HUES48 (cell line): ENCODE results near the gene RIN2.
"Not testable (repeated sequence)": the region's sequence is repeated elsewhere in the genome, so short reads cannot be mapped to it uniquely, and the experiment has no call there.

ENCODE experiments used
- H3K27ac ChIP-seq: one replicate; pipeline ENCODE4 v1.7.0; 2013; ENCODE audit warnings: low read depth, low read length, inconsistent platforms
- H3K27me3 ChIP-seq: 2 replicates; pipeline ENCODE4 v1.6.1; 2013; ENCODE audit warnings: mild to moderate bottlenecking, low read length; ENCODE audit not compliant: control insufficient read depth, insufficient read depth
- H3K36me3 ChIP-seq: 2 replicates; pipeline ENCODE4 v1.6.1; 2013; ENCODE audit warnings: low read length; ENCODE audit not compliant: control insufficient read depth, insufficient read depth
- H3K4me1 ChIP-seq: 2 replicates; pipeline ENCODE4 v1.6.1; 2013; ENCODE audit warnings: mild to moderate bottlenecking, low read length; ENCODE audit not compliant: control insufficient read depth, insufficient read depth
- H3K4me3 ChIP-seq: 2 replicates; pipeline ENCODE4 v1.5.1; 2013; ENCODE audit warnings: mild to moderate bottlenecking, low read depth, low read length
- H3K9ac ChIP-seq: 2 replicates; pipeline ENCODE4 v1.6.1; 2013; ENCODE audit warnings: mild to moderate bottlenecking, low read depth, low read length, moderate library complexity
- H3K9me3 ChIP-seq: 2 replicates; pipeline ENCODE4 v1.6.1; 2013; ENCODE audit warnings: low read length; ENCODE audit not compliant: control insufficient read depth, insufficient read depth

The RIN2 gene

DNA sequence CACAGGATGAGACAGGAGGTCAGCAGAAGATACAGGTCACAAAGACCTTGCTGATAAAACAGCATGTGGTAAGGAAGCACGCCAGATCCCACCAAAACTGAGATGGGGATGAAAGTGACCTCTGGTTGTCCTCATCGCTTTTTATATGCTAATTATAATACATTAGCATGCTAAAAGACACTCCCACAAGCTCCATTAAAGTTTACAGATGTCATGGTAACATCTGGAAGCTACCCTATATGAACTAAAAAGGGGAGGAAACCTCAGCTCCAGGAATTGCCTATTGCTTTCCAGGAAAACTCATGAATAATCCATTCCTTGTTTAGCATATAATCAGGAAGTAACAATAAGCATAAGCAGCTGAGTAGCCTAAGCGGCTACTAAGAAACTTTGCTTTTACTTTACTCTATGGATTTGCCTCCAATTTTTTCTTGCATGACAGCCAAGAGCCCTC lies 8.4 kb upstream of the RIN2 start:
- peaks cover 6% of the 10 kb centered on the region; the same call in 1 of the 2 replicates for H3K27me3 ChIP-seq
- no peak overlapping the region for H3K27ac ChIP-seq
- H3K9ac ChIP-seq: no peak overlapping the region

GRCh38 chr20:19750101-19750606 lies 7.9 kb upstream of the RIN2 start:
- 0 out of 2 replicates have a peak, but pooled peaks cover 6% of the 10 kb centered on the region for H3K9me3 ChIP-seq
- H3K4me3 ChIP-seq: no peak overlapping the region
- H3K36me3 ChIP-seq: no peaks in the 10 kb centered on the region
- H3K27me3 ChIP-seq: peaks cover 6% of the 10 kb centered on the region; the same call in 1 of the 2 replicates
- H3K9ac ChIP-seq: no peak overlapping the region
- peaks cover 3% of the 10 kb centered on the region for H3K4me1 ChIP-seq
- no peak overlapping the region for H3K27ac ChIP-seq

More for the DNA sequence above, 8.4 kb upstream of the RIN2 start:
- Histone ChIP-seq H3K4me1 (peaks cover 3% of the 10 kb centered on the region), H3K9me3 (0 out of 2 replicates have a peak, but pooled peaks cover 6% of the 10 kb centered on the region), H3K36me3 (no peaks in the 10 kb centered on the region), H3K4me3 (no peak overlapping the region)

DNA sequence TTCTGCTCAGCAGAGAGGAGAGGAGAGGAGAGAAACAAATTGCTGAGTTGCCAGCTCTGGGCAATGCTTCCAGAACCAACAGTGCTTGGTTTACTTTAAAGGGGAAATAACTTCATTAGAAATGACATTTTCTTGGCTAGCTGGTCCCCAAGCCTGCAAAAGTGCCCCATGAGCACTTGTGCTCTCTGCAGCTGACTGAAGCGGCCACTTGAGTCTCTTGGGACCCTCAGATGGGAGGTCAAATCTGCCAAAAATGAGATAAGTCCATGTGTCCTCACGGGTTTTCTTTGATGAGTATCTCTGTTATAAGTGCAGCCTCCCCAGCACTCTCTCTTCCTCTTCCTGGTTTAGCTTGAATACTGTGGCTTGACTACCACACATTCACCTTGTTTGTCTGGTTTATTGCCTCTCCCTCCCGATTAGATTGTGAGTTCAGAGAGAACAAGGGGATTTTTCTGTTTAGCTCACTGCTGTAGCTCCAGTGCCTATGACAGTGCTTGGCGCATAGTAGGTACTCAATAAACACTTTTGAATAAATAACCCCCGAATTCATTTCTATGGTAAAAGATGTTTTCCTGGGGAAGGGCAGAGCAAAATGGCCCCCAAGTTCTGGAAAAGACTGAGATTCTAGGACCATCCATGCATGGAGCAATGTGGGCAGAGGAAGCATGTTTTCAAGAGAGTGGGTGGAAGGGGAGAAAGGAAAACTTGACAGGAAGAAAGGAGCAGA lies 7.0 kb upstream of the RIN2 start:
- Histone ChIP-seq H3K9me3 (no peaks in the 10 kb centered on the region), H3K27ac (no peak overlapping the region), H3K4me3 (no peak overlapping the region), H3K4me1 (peaks cover 3% of the 10 kb centered on the region), H3K27me3 (peaks cover 6% of the 10 kb centered on the region; the same call in 1 of the 2 replicates), H3K9ac (no peak overlapping the region), H3K36me3 (no peaks in the 10 kb centered on the region)

GRCh38 chr20:19754201-19754600 lies 3.9 kb upstream of the RIN2 start:
- not testable (repeated sequence) for H3K4me1 ChIP-seq, H3K4me3 ChIP-seq, H3K36me3 ChIP-seq, H3K27ac ChIP-seq, H3K9ac ChIP-seq, H3K9me3 ChIP-seq
- H3K27me3 ChIP-seq: peaks cover 19% of the 10 kb centered on the region

DNA sequence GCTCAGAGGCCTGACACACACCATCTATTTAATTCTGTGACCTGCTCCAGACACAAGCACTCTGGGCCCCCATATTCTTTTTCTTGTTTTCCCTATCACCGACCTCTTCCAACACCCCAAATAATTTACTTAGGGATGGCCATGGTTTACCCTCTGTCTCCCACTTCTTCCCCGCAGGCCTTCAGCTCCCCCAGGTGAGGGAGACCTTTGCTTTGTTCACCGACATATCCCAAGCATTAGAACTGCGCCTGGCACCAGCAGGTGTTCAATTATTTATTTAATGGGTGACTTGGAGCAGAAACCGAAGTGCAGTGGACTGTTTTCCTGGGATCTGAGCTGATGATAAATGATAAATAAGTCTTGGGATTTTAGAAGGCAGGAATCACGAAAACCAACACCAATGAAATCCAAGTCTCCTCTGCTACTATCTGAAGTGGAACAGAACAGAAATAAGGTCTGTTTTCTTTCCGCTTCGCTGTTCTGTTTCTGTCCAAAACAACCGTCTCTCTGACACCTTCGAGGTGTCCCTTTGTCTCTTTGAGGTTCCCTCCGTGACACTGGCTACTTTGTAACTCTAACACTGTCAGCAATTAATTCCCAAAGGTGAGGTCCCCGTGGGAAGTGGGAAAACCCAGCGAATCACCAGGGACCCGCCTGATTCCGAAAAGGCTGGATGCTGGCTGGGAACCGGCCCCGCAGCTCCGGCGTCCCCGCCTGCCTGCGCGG lies 1.1 kb upstream of the RIN2 start:
- peak overlapping the region; percentile 85 for H3K4me3 ChIP-seq
- peak overlapping the region; percentile 51; the same call in 1 of the 2 replicates for H3K9ac ChIP-seq
- peaks cover 32% of the 10 kb centered on the region for H3K27me3 ChIP-seq
- peaks cover 6% of the 10 kb centered on the region for H3K4me1 ChIP-seq
- peak overlapping the region; percentile 84 for H3K27ac ChIP-seq
- no peaks in the 10 kb centered on the region for H3K9me3 ChIP-seq
- H3K36me3 ChIP-seq: no peaks in the 10 kb centered on the region

DNA sequence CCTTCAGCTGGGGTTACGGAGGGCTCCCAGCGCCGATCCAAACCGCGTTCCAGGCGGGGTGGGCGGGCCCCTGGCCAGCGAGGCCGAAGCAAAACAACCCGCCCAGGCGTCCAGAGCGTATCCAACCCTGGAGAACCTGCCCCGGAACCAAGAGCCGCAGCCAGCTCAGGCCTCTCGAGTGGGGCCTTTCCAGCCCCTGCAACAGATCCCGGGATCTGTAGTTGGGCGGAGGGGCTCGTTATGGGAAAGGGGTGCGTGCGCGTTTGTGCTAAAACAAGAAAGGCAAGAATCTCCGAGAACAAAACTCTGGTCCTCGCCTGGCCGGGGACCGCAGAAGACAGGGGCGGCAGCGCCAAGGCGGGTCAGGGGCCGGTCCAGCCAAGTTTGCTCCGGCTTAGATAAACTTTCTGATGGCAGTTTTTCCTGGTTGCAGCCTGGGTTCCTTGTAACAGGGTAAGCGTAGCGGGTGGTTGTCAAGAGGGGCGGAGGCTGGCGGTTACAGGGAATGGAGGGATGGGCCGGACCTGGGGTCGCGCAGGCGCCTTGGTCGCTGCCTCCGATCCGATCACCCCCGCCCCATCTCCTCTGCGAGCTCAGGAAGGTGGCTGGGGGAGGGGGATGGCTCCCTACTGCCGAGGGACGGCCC lies 448 bp upstream of the RIN2 start:
- H3K9me3 ChIP-seq: no peaks in the 10 kb centered on the region
- H3K27ac ChIP-seq: peak overlapping the region; percentile 84
- H3K36me3 ChIP-seq: no peaks in the 10 kb centered on the region
- peak overlapping the region; percentile 51; the same call in 1 of the 2 replicates for H3K9ac ChIP-seq
- H3K4me3 ChIP-seq: peak overlapping the region; percentile 85
- peaks cover 32% of the 10 kb centered on the region for H3K27me3 ChIP-seq
- peaks cover 6% of the 10 kb centered on the region for H3K4me1 ChIP-seq

- no peak overlapping the region for H3K9ac ChIP-seq
These were observed 658 bp downstream of the RIN2 start for GRCh38 chr20:19758501-19759331.

DNA sequence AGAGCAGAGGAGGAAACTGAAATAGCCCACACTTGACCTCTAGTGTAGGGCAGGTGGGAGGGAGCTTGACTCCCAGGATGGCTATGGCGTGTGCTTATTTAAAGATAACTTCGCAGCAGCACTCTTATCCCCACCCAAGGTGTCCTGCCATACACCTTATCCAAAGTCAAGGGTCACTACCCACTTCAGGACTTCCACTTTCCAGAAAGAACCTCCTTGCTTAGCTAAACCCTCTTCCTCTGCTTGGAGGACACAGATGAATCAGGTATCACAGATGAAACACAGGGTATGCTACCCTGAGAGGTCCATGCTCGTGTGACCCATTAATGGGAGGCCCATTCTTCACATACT lies 2.3 kb downstream of the RIN2 start:
- H3K9ac ChIP-seq: no peak overlapping the region
- H3K27me3 ChIP-seq: peaks cover 32% of the 10 kb centered on the region
- H3K4me3 ChIP-seq: no peak overlapping the region
- H3K4me1 ChIP-seq: peaks cover 6% of the 10 kb centered on the region
- H3K36me3 ChIP-seq: no peaks in the 10 kb centered on the region
- H3K9me3 ChIP-seq: no peaks in the 10 kb centered on the region
- H3K27ac ChIP-seq: no peak overlapping the region

More at GRCh38 chr20:19758501-19759331, 658 bp downstream of the RIN2 start:
- no peaks in the 10 kb centered on the region for H3K36me3 ChIP-seq
- no peaks in the 10 kb centered on the region for H3K9me3 ChIP-seq
- H3K4me3 ChIP-seq: peak overlapping the region; percentile 85
- peaks cover 32% of the 10 kb centered on the region for H3K27me3 ChIP-seq
- H3K4me1 ChIP-seq: peaks cover 6% of the 10 kb centered on the region
- H3K27ac ChIP-seq: peak overlapping the region; percentile 68

GRCh38 chr20:19761326-19761725 lies 3.3 kb downstream of the RIN2 start:
- no peaks in the 10 kb centered on the region for H3K9me3 ChIP-seq
- no peak overlapping the region for H3K27ac ChIP-seq
- H3K4me3 ChIP-seq: no peak overlapping the region
- H3K27me3 ChIP-seq: peaks cover 32% of the 10 kb centered on the region
- H3K4me1 ChIP-seq: peaks cover 6% of the 10 kb centered on the region
- no peak overlapping the region for H3K9ac ChIP-seq
- H3K36me3 ChIP-seq: no peaks in the 10 kb centered on the region

GRCh38 chr20:19761841-19762240 lies 3.8 kb downstream of the RIN2 start:
- H3K4me1 ChIP-seq: peaks cover 4% of the 10 kb centered on the region
- H3K27ac ChIP-seq: no peak overlapping the region

More at GRCh38 chr20:19761841-19762240, 3.8 kb downstream of the RIN2 start:
- H3K4me3 ChIP-seq: no peak overlapping the region
- peaks cover 29% of the 10 kb centered on the region for H3K27me3 ChIP-seq
- no peaks in the 10 kb centered on the region for H3K36me3 ChIP-seq
- H3K9ac ChIP-seq: no peak overlapping the region
- no peaks in the 10 kb centered on the region for H3K9me3 ChIP-seq
